Measurements from ENCODE around the gene HBS1L.

HBS1L gene

GRCh38 chr6:135088818-135089809 lies 34.5 kb upstream of the HBS1L start:
- no peak overlapping the region for H2BK15ac ChIP-seq (replicated peaks; ENCODE audit: low read depth)
- no peak overlapping the region for H4K5ac ChIP-seq (ENCODE audit: low read length)
- no peaks in the 10 kb centered on the region for H3K79me2 ChIP-seq (ENCODE audit: control insufficient read depth, insufficient read depth, low read length)
- no peaks in the 10 kb centered on the region for H3K27me3 ChIP-seq (ENCODE audit: insufficient read depth, low read length, poor library complexity)
- no peaks in the 10 kb centered on the region for H3K79me1 ChIP-seq (ENCODE audit: low read length)
- H2BK5ac ChIP-seq (ENCODE audit: low read length) = no peak overlapping the region
- no CpG with 5 or more reads among the region's 3 CpGs for WGBS (ENCODE audit: extremely low coverage, insufficient coverage, low lambda C conversion rate)
- H3K4me3 ChIP-seq (ENCODE audit: low read length) = no peak overlapping the region
- no peaks in the 10 kb centered on the region for H3K36me3 ChIP-seq (ENCODE audit: control insufficient read depth, insufficient read depth, low read length)
- no peak overlapping the region for H2AK5ac ChIP-seq (ENCODE audit: low read length)
- H3K18ac ChIP-seq (ENCODE audit: low read length) = no peak overlapping the region
- no peak overlapping the region for H3K23ac ChIP-seq (ENCODE audit: low read length)
- DNase-seq = peak; percentile 51
- no peak overlapping the region for H3K4me2 ChIP-seq (ENCODE audit: low read length)
- no peak overlapping the region for H3K9ac ChIP-seq (ENCODE audit: low read length)
- H3K4ac ChIP-seq (ENCODE audit: low read depth, low read length) = no peak overlapping the region
- H3K27ac ChIP-seq (ENCODE audit: low read depth, low read length) = no peak overlapping the region
- H4K8ac ChIP-seq (ENCODE audit: low read depth, low read length) = no peak overlapping the region
- no peak overlapping the region for H2BK120ac ChIP-seq (ENCODE audit: low read depth, low read length)
- H3K4me1 ChIP-seq (ENCODE audit: control insufficient read depth, low read depth, low read length) = no peaks in the 10 kb centered on the region
- H3K56ac ChIP-seq (ENCODE audit: low read length) = no peak overlapping the region

GRCh38 chr6:135088281-135088680 lies 33.7 kb upstream of the HBS1L start:
- DNase-seq = no peak
- no peaks in the 10 kb centered on the region for H3K79me2 ChIP-seq (ENCODE audit: control insufficient read depth, insufficient read depth, low read length)

GRCh38 chr6:135087803-135088202 lies 33.2 kb upstream of the HBS1L start:
- Histone ChIP-seq H2BK120ac (ENCODE audit: low read depth, low read length) (no peak overlapping the region), H3K79me2 (ENCODE audit: control insufficient read depth, insufficient read depth, low read length) (no peaks in the 10 kb centered on the region), H2BK5ac (ENCODE audit: low read length) (no peak overlapping the region), H3K4me3 (ENCODE audit: low read length) (no peak overlapping the region), H3K4me1 (ENCODE audit: control insufficient read depth, low read depth, low read length) (no peaks in the 10 kb centered on the region), H4K8ac (ENCODE audit: low read depth, low read length) (no peak overlapping the region), H3K27ac (ENCODE audit: low read depth, low read length) (no peak overlapping the region), H3K56ac (ENCODE audit: low read length) (no peak overlapping the region), H3K79me1 (ENCODE audit: low read length) (no peaks in the 10 kb centered on the region), H3K27me3 (ENCODE audit: insufficient read depth, low read length, poor library complexity) (no peaks in the 10 kb centered on the region), H3K4me2 (ENCODE audit: low read length) (no peak overlapping the region), H3K36me3 (ENCODE audit: control insufficient read depth, insufficient read depth, low read length) (no peaks in the 10 kb centered on the region), H2AK5ac (ENCODE audit: low read length) (no peak overlapping the region), H4K5ac (ENCODE audit: low read length) (no peak overlapping the region), H3K18ac (ENCODE audit: low read length) (no peak overlapping the region), H3K23ac (ENCODE audit: low read length) (no peak overlapping the region), H3K9ac (ENCODE audit: low read length) (no peak overlapping the region), H3K4ac (ENCODE audit: low read depth, low read length) (no peak overlapping the region), H2BK15ac (replicated peaks; ENCODE audit: low read depth) (no peak overlapping the region)
- WGBS (ENCODE audit: extremely low coverage, insufficient coverage, low lambda C conversion rate) = no CpG with 5 or more reads among the region's 5 CpGs
- DNase-seq = no peak

More at GRCh38 chr6:135088281-135088680, 33.7 kb upstream of the HBS1L start:
- H4K8ac ChIP-seq (ENCODE audit: low read depth, low read length) = no peak overlapping the region
- no peak overlapping the region for H3K4me3 ChIP-seq (ENCODE audit: low read length)
- no peak overlapping the region for H3K4ac ChIP-seq (ENCODE audit: low read depth, low read length)
- no peak overlapping the region for H3K4me2 ChIP-seq (ENCODE audit: low read length)
- H2BK5ac ChIP-seq (ENCODE audit: low read length) = no peak overlapping the region
- H2AK5ac ChIP-seq (ENCODE audit: low read length) = no peak overlapping the region
- no peak overlapping the region for H3K23ac ChIP-seq (ENCODE audit: low read length)
- no peaks in the 10 kb centered on the region for H3K4me1 ChIP-seq (ENCODE audit: control insufficient read depth, low read depth, low read length)
- H3K56ac ChIP-seq (ENCODE audit: low read length) = no peak overlapping the region
- WGBS (ENCODE audit: extremely low coverage, insufficient coverage, low lambda C conversion rate) = no CpG with 5 or more reads among the region's 1 CpG
- H2BK15ac ChIP-seq (replicated peaks; ENCODE audit: low read depth) = no peak overlapping the region
- H3K27ac ChIP-seq (ENCODE audit: low read depth, low read length) = no peak overlapping the region
- no peak overlapping the region for H4K5ac ChIP-seq (ENCODE audit: low read length)
- no peaks in the 10 kb centered on the region for H3K36me3 ChIP-seq (ENCODE audit: control insufficient read depth, insufficient read depth, low read length)
- H3K9ac ChIP-seq (ENCODE audit: low read length) = no peak overlapping the region
- H3K27me3 ChIP-seq (ENCODE audit: insufficient read depth, low read length, poor library complexity) = no peaks in the 10 kb centered on the region
- H2BK120ac ChIP-seq (ENCODE audit: low read depth, low read length) = no peak overlapping the region
- H3K79me1 ChIP-seq (ENCODE audit: low read length) = no peaks in the 10 kb centered on the region
- H3K18ac ChIP-seq (ENCODE audit: low read length) = no peak overlapping the region

- no CpG with 5 or more reads among the region's 3 CpGs for WGBS (ENCODE audit: extremely low coverage, insufficient coverage, low lambda C conversion rate)
- Histone ChIP-seq H3K23ac (ENCODE audit: low read length) (no peak overlapping the region), H3K27me3 (ENCODE audit: insufficient read depth, low read length, poor library complexity) (no peaks in the 10 kb centered on the region), H2BK120ac (ENCODE audit: low read depth, low read length) (no peak overlapping the region), H3K79me2 (ENCODE audit: control insufficient read depth, insufficient read depth, low read length) (no peaks in the 10 kb centered on the region), H3K4me3 (ENCODE audit: low read length) (no peak overlapping the region), H3K56ac (ENCODE audit: low read length) (no peak overlapping the region), H2BK15ac (replicated peaks; ENCODE audit: low read depth) (no peak overlapping the region), H3K79me1 (ENCODE audit: low read length) (no peaks in the 10 kb centered on the region), H3K18ac (ENCODE audit: low read length) (no peak overlapping the region), H3K4me1 (ENCODE audit: control insufficient read depth, low read depth, low read length) (no peaks in the 10 kb centered on the region), H3K4me2 (ENCODE audit: low read length) (no peak overlapping the region), H3K4ac (ENCODE audit: low read depth, low read length) (no peak overlapping the region), H4K5ac (ENCODE audit: low read length) (no peak overlapping the region), H2AK5ac (ENCODE audit: low read length) (no peak overlapping the region), H3K9ac (ENCODE audit: low read length) (no peak overlapping the region), H4K8ac (ENCODE audit: low read depth, low read length) (no peak overlapping the region), H2BK5ac (ENCODE audit: low read length) (no peak overlapping the region), H3K27ac (ENCODE audit: low read depth, low read length) (no peak overlapping the region), H3K36me3 (ENCODE audit: control insufficient read depth, insufficient read depth, low read length) (no peaks in the 10 kb centered on the region)
- peak; percentile 56 for DNase-seq
Measured at GRCh38 chr6:135087403-135087802, 32.8 kb upstream of the HBS1L start.

GRCh38 chr6:135086414-135086764 lies 31.8 kb upstream of the HBS1L start:
- Histone ChIP-seq H2BK5ac (ENCODE audit: low read length) (no peak overlapping the region), H2BK15ac (replicated peaks; ENCODE audit: low read depth) (no peak overlapping the region), H3K4ac (ENCODE audit: low read depth, low read length) (no peak overlapping the region), H3K36me3 (ENCODE audit: control insufficient read depth, insufficient read depth, low read length) (no peaks in the 10 kb centered on the region), H3K79me2 (ENCODE audit: control insufficient read depth, insufficient read depth, low read length) (no peaks in the 10 kb centered on the region), H3K79me1 (ENCODE audit: low read length) (no peaks in the 10 kb centered on the region), H3K4me2 (ENCODE audit: low read length) (no peak overlapping the region), H2AK5ac (ENCODE audit: low read length) (no peak overlapping the region), H3K4me3 (ENCODE audit: low read length) (no peak overlapping the region), H3K23ac (ENCODE audit: low read length) (no peak overlapping the region), H2BK120ac (ENCODE audit: low read depth, low read length) (no peak overlapping the region), H3K56ac (ENCODE audit: low read length) (no peak overlapping the region), H3K27me3 (ENCODE audit: insufficient read depth, low read length, poor library complexity) (no peaks in the 10 kb centered on the region), H4K8ac (ENCODE audit: low read depth, low read length) (no peak overlapping the region), H3K27ac (ENCODE audit: low read depth, low read length) (no peak overlapping the region), H4K5ac (ENCODE audit: low read length) (no peak overlapping the region), H3K9ac (ENCODE audit: low read length) (no peak overlapping the region), H3K18ac (ENCODE audit: low read length) (no peak overlapping the region), H3K4me1 (ENCODE audit: control insufficient read depth, low read depth, low read length) (no peaks in the 10 kb centered on the region)
- DNase-seq = no peak
- WGBS (ENCODE audit: extremely low coverage, insufficient coverage, low lambda C conversion rate) = no CpG with 5 or more reads among the region's 5 CpGs

All from mesendoderm (in vitro differentiated cells).